Activated CD4-positive, alpha-beta T cell treated with anti-CD3 and anti-CD28 coated beads for 4 hours (primary cell): ENCODE measurements around the gene CHIT1.
A peak's percentile ranks its signal among the peaks of the same experiment; 100 is the strongest.
"Not testable (repeated sequence)": the region's sequence is repeated elsewhere in the genome, so short reads cannot be mapped to it uniquely, and the experiment has no call there.

Experiments used
- DNase-seq, 2 donors: peaks; one replicate each; pipeline ENCODE4 v3.0.0-alpha.2; 2020

The CHIT1 gene

GRCh38 chr1:203229471-203230135 is at the start of gene CHIT1:
Gene CHIT1 (minus strand): TSS chr1:203229673. CDS start chr1:203229636, 37 bp downstream.
- DNase-seq = no peak

GRCh38 chr1:203278885-203279406 is 49.5 kb upstream of the CHIT1 start:
- DNase-seq = no peak

- DNase-seq = no peak
Observed at GRCh38 chr1:203278082-203278884, 48.8 kb upstream of the CHIT1 start.

- no peak for DNase-seq
Observed at GRCh38 chr1:203276916-203277545, 47.6 kb upstream of the CHIT1 start.

- DNase-seq = no peak
Observed at GRCh38 chr1:203276408-203276807, 46.9 kb upstream of the CHIT1 start.

GRCh38 chr1:203275656-203276272 is 46.3 kb upstream of the CHIT1 start:
- no peak for DNase-seq

- no peak for DNase-seq
Observed at GRCh38 chr1:203274603-203275381, 45.3 kb upstream of the CHIT1 start.

- DNase-seq = no peak
Observed at GRCh38 chr1:203273869-203274602, 44.6 kb upstream of the CHIT1 start.

- peak; percentile 91 to 94 for DNase-seq
Observed at GRCh38 chr1:203273206-203273868, 43.9 kb upstream of the CHIT1 start.

GRCh38 chr1:203272633-203273205 is 43.2 kb upstream of the CHIT1 start:
- DNase-seq = no peak

- DNase-seq = no peak
Observed at GRCh38 chr1:203271962-203272632, 42.6 kb upstream of the CHIT1 start.

GRCh38 chr1:203271018-203271743 is 41.7 kb upstream of the CHIT1 start:
- DNase-seq = peak; percentile 69 to 72

GRCh38 chr1:203270448-203270847 is 41.0 kb upstream of the CHIT1 start:
- DNase-seq = no peak

- DNase-seq = no peak
Observed at GRCh38 chr1:203269654-203270020, 40.2 kb upstream of the CHIT1 start.

GRCh38 chr1:203268901-203269653 is 39.6 kb upstream of the CHIT1 start:
- DNase-seq = peak; percentile 49 to 56

GRCh38 chr1:203267912-203268311 is 38.4 kb upstream of the CHIT1 start:
- no peak for DNase-seq

- peak; percentile 73 to 88 for DNase-seq
Observed at GRCh38 chr1:203267347-203267846, 37.9 kb upstream of the CHIT1 start.

- DNase-seq = not testable (repeated sequence)
Observed at GRCh38 chr1:203266140-203266539, 36.7 kb upstream of the CHIT1 start.
